Germinal center (tissue), 1 donor: ENCODE results near the gene CDH7.

Experiments
- DNase-seq: peaks from one replicate; pipeline ENCODE4 v3.0.0; 2012; ENCODE audit warnings: mixed read lengths, low spot score

The CDH7 gene

GRCh38 chr18:65919663-65920062 is 168.9 kb downstream of the CDH7 start:
- DNase-seq: no peak

DNA sequence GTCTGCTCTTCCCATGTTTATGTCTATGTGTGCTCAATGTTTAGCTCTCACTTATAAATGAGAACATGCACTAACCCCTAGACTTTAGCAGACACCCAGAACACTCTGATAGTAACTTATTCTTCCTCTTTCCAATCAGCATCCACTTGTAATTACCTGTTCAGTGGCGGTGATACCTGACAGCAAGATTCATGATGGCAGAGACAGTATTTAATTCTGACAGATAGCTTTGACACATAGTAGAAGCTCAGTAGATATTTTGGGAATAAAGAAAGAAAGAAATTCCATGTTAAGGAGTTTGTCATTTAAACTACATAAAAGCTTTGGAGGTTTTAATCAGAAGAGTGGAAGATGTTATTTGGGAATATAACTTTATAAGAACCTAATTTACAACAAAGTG is 171.3 kb downstream of the CDH7 start:
- DNase-seq: no peak

- no peak for DNase-seq
Observed at GRCh38 chr18:65924904-65925303, 174.1 kb downstream of the CDH7 start.

GRCh38 chr18:65934874-65935273 is 184.1 kb downstream of the CDH7 start:
- DNase-seq: no peak

GRCh38 chr18:65936678-65937077 is 185.9 kb downstream of the CDH7 start:
- DNase-seq: no peak

DNA sequence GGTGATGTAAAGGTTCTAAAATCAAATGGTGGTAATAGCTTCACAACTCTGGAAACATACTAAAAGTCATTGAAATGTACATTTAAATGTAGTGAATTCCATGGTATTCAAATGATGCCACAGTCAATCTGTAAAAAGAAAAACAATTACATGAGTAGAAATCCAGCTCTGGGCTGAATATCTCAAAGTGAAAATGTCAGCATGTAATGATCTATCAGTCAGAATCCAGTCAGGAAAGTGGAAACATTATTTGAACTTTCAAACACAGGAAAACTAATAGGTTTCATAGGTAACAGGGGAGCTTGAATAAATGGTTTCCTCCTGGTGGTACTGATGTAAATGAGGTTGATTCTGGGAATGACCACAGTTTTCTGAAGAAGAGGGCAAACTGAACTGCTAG is 186.4 kb downstream of the CDH7 start:
- no peak for DNase-seq

- no peak for DNase-seq
Observed at GRCh38 chr18:65938592-65939372, 188.0 kb downstream of the CDH7 start.
